ENCODE measurements around the gene SEMA3F.

- TF ChIP-seq CTCF (IDR thresholded peaks at IDR 0.05) (no peak), EP300 (IDR thresholded peaks at IDR 0.05) (no peak), POLR2A (IDR thresholded peaks at IDR 0.05) (no peak)
Measured at GRCh38 chr3:50193746-50194127, 38.6 kb downstream of the SEMA3F start.

Data from ovary (tissue), 3 donors.